H1 (cell line): ENCODE results near the gene NEDD4L. TPM values are rescaled to one million over a fixed set of nuclear protein-coding genes. Genes with fewer than 3 reads are reported as not detected.

Experiments used
- CTCF ChIA-PET: fragments of 300-600 bp; sonication (Branson Sonifier 250); formaldehyde crosslinking; loops from one replicate; lab custom pipeline; 2021; ENCODE audit not compliant: partially characterized antibody; lab: Charles Lee
- POLR2A ChIA-PET: fragments of 300-600 bp; sonication (Branson Sonifier 250); formaldehyde crosslinking; loops from one replicate; lab custom pipeline; 2021; ENCODE audit warnings: inconsistent platforms; ENCODE audit not compliant: partially characterized antibody; lab: Charles Lee
- DNase-seq, 2 experiments: peaks; one replicate each; pipeline versions ENCODE4 v3.0.0 to v3.0.0-alpha.2; 2010 to 2022; ENCODE audit warnings: low spot score in 2 of 2, low read depth in 1 of 2, mixed read lengths in 1 of 2
- FAIRE-seq: peaks from 2 replicates; lab custom pipeline; 2011; peaks lifted over from hg19 to GRCh38; lab: Jason Lieb, UNC
- H2AFZ ChIP-seq: 2 replicates; pipeline ENCODE4 v1.8.1; 2012; ENCODE audit warnings: low read length, inconsistent platforms
- H2AK5ac ChIP-seq: 2 replicates; pipeline ENCODE4 v1.6.1; 2013; ENCODE audit warnings: low read depth, low read length
- H2BK120ac ChIP-seq: replicated peaks from 2 replicates; pipeline ENCODE3; 2013; ENCODE audit warnings: low read depth, low read length, inconsistent platforms
- H2BK12ac ChIP-seq: 2 replicates; pipeline ENCODE4 v1.6.1; 2013; ENCODE audit warnings: low read depth, low read length
- H2BK15ac ChIP-seq: 2 replicates; pipeline ENCODE4 v1.6.1; 2013; ENCODE audit warnings: low read length
- H2BK20ac ChIP-seq: 2 replicates; pipeline ENCODE4 v1.6.1; 2013; ENCODE audit warnings: low read length
- H2BK5ac ChIP-seq: 2 replicates; pipeline ENCODE4 v1.6.1; 2013; ENCODE audit warnings: low read depth, low read length
- H3K14ac ChIP-seq: 2 replicates; pipeline ENCODE4 v1.6.1; 2013; ENCODE audit warnings: inconsistent platforms; ENCODE audit not compliant: insufficient read length
- H3K18ac ChIP-seq: 2 replicates; pipeline ENCODE4 v1.6.1; 2013; ENCODE audit warnings: low read length; ENCODE audit errors: extremely low read depth
- H3K23ac ChIP-seq: 2 replicates; pipeline ENCODE4 v1.6.1; 2013; ENCODE audit warnings: inconsistent platforms; ENCODE audit not compliant: insufficient read length
- H3K23me2 ChIP-seq: 2 replicates; pipeline ENCODE4 v1.6.1; 2013; ENCODE audit warnings: low read depth, low read length
- H3K27ac ChIP-seq: 2 replicates; pipeline ENCODE4 v1.6.1; 2011; ENCODE audit warnings: low read depth, low read length, inconsistent platforms
- H3K27me3 ChIP-seq, 4 experiments: replicated peaks in 1 of 4; 1 replicate in 1 of 4; 2 replicates in 3 of 4; pipeline versions ENCODE4 v1.6.1 to v1.8.1; 2011 to 2013; ENCODE audit warnings: low read length in 3 of 4, mild to moderate bottlenecking in 3 of 4, inconsistent platforms in 2 of 4, mixed read lengths in 2 of 4, moderate library complexity in 1 of 4; ENCODE audit not compliant: control insufficient read depth in 3 of 4, insufficient read depth in 3 of 4; ENCODE audit errors: extremely low read depth in 1 of 4
- H3K36me3 ChIP-seq, 4 experiments: 2 replicates each; pipeline versions ENCODE4 v1.6.1 to v1.8.1; 2011 to 2013; ENCODE audit warnings: mild to moderate bottlenecking in 4 of 4, low read length in 3 of 4, moderate library complexity in 2 of 4, control low read depth in 1 of 4, inconsistent platforms in 1 of 4; ENCODE audit not compliant: insufficient read depth in 4 of 4, control insufficient read depth in 2 of 4
- H3K4ac ChIP-seq: replicated peaks from 2 replicates; pipeline ENCODE3; 2013; ENCODE audit warnings: low read length, low read depth, mixed read lengths, inconsistent platforms; ENCODE audit not compliant: insufficient read length
- H3K4me1 ChIP-seq, 4 experiments: replicated peaks in 1 of 4; 1 replicate in 1 of 4; 2 replicates in 3 of 4; pipeline versions ENCODE4 v1.6.1 to v1.8.1; 2011 to 2013; ENCODE audit warnings: low read length in 3 of 4, inconsistent platforms in 2 of 4, mixed read lengths in 1 of 4; ENCODE audit not compliant: insufficient read depth in 4 of 4, control insufficient read depth in 3 of 4
- H3K4me2 ChIP-seq, 2 experiments: 2 replicates each; pipeline versions ENCODE4 v1.6.1 to v1.8.1; 2011 to 2013; ENCODE audit warnings: low read depth in 2 of 2, low read length in 2 of 2, control low read depth in 1 of 2, inconsistent platforms in 1 of 2, mild to moderate bottlenecking in 1 of 2; ENCODE audit not compliant: insufficient read depth in 1 of 2
- H3K4me3 ChIP-seq, 4 experiments: fragments of 200-600, 300-600 bp in 1 of 4; sonication (generic), shearing (Covaris generic), sonication (Bioruptor Twin) in 1 of 4; 2 replicates each; pipeline versions ENCODE4 v1.5.1 to v1.8.1; 2011 to 2016; ENCODE audit warnings: low read length in 4 of 4, low read depth in 3 of 4, control low read depth in 2 of 4, inconsistent platforms in 2 of 4, mild to moderate bottlenecking in 2 of 4, mixed read lengths in 1 of 4, moderate library complexity in 1 of 4; ENCODE audit not compliant: insufficient read depth in 2 of 4; ENCODE audit errors: extremely low read depth in 1 of 4
- H3K56ac ChIP-seq: replicated peaks from 2 replicates; pipeline ENCODE3; 2013; ENCODE audit warnings: low read depth, mild to moderate bottlenecking, mixed read lengths, low read length, inconsistent platforms; ENCODE audit not compliant: insufficient read length
- H3K79me1 ChIP-seq: 2 replicates; pipeline ENCODE4 v1.6.1; 2013; ENCODE audit warnings: low read depth, low read length, control low read depth
- H3K79me2 ChIP-seq, 2 experiments: 2 replicates each; pipeline versions ENCODE4 v1.6.1 to v1.8.1; 2012 to 2013; ENCODE audit warnings: low read length in 2 of 2, mild to moderate bottlenecking in 2 of 2, inconsistent platforms in 1 of 2; ENCODE audit not compliant: insufficient read depth in 2 of 2, control insufficient read depth in 1 of 2
- H3K9ac ChIP-seq, 4 experiments: replicated peaks in 1 of 4; 1 replicate in 1 of 4; 2 replicates in 3 of 4; pipeline versions ENCODE4 v1.6.1 to v1.8.1; 2011 to 2013; ENCODE audit warnings: low read depth in 3 of 4, low read length in 3 of 4, control low read depth in 2 of 4, mild to moderate bottlenecking in 2 of 4, moderate library complexity in 2 of 4, inconsistent platforms in 1 of 4; ENCODE audit errors: extremely low read depth in 1 of 4
- H3K9me3 ChIP-seq, 2 experiments: 2 replicates each; pipeline versions ENCODE4 v1.6.1 to v1.8.1; 2012 to 2013; ENCODE audit warnings: mild to moderate bottlenecking in 2 of 2, moderate library complexity in 2 of 2, control low read depth in 1 of 2, inconsistent platforms in 1 of 2, low read depth in 1 of 2, low read length in 1 of 2, mixed read lengths in 1 of 2; ENCODE audit not compliant: insufficient read depth in 2 of 2
- H4K20me1 ChIP-seq, 2 experiments: replicated peaks in 1 of 2; 2 replicates each; pipeline versions ENCODE3 to v1.8.1; 2011 to 2013; ENCODE audit warnings: inconsistent platforms in 2 of 2, low read length in 2 of 2, mild to moderate bottlenecking in 1 of 2; ENCODE audit not compliant: insufficient read depth in 2 of 2, control insufficient read depth in 1 of 2
- H4K5ac ChIP-seq: 2 replicates; pipeline ENCODE4 v1.6.1; 2013; ENCODE audit warnings: low read length, low read depth, mixed read lengths, inconsistent platforms; ENCODE audit not compliant: insufficient read length
- H4K8ac ChIP-seq: 2 replicates; pipeline ENCODE4 v1.8.0; 2013; ENCODE audit warnings: mild to moderate bottlenecking, moderate library complexity, low read length, inconsistent platforms; ENCODE audit not compliant: insufficient read depth; ENCODE audit errors: extremely low read depth
- H4K91ac ChIP-seq: replicated peaks from 2 replicates; pipeline ENCODE3; 2013; ENCODE audit warnings: low read length, mixed read lengths, inconsistent platforms; ENCODE audit not compliant: insufficient read length
- BRCA1 ChIP-seq: IDR thresholded peaks from 2 replicates; pipeline ENCODE4 v1.6.1; 2012; ENCODE audit warnings: low read depth, low read length, improper control_type of control experiment
- CBX8 ChIP-seq: fragments of 300-800, 300-1000 bp; sonication (generic); IDR thresholded peaks from 2 replicates; pipeline ENCODE4 v1.7.1; 2016; ENCODE audit warnings: low read depth, low read length, borderline replicate concordance
- EP300 ChIP-seq, 2 experiments: IDR thresholded peaks; 1 replicate in 1 of 2; 2 replicates in 1 of 2; pipeline ENCODE4 v1.6.1; 2011 to 2012; ENCODE audit warnings: low read depth in 2 of 2, low read length in 2 of 2, mild to moderate bottlenecking in 2 of 2, borderline replicate concordance in 1 of 2, inconsistent platforms in 1 of 2, moderate library complexity in 1 of 2
- KDM5A ChIP-seq: fragments of 200-600 bp; IDR thresholded peaks from 2 replicates; pipeline ENCODE4 v1.7.1; 2012; ENCODE audit warnings: mild to moderate bottlenecking, low read length, inconsistent platforms, mixed read lengths
- PHF8 ChIP-seq: fragments of 200-600 bp; sonication (generic); conservative IDR thresholded peaks from 2 replicates; pipeline ENCODE4 v1.7.1; 2012; ENCODE audit warnings: low read depth, mild to moderate bottlenecking, inconsistent platforms, low read length, moderate library complexity
- RBBP5 ChIP-seq: IDR thresholded peaks from 2 replicates; pipeline ENCODE4 v1.7.1; 2012; ENCODE audit warnings: low read depth, mild to moderate bottlenecking, inconsistent platforms, low read length, moderate library complexity, borderline replicate concordance
- RNF2 ChIP-seq: fragments of 200-900, 300-1000 bp; sonication (generic); IDR thresholded peaks from 2 replicates; pipeline ENCODE4 v1.7.1; 2016; ENCODE audit warnings: borderline replicate concordance, low read depth, mild to moderate bottlenecking, antibody characterized with exemption, low read length; ENCODE audit not compliant: poor library complexity, severe bottlenecking; ENCODE audit errors: missing control alignments
- SIN3A ChIP-seq, 2 experiments: IDR thresholded peaks in 1 of 2; conservative IDR thresholded peaks in 1 of 2; 2 replicates each; pipeline ENCODE4 v1.6.1; 2011 to 2012; ENCODE audit warnings: low read length in 2 of 2, improper control_type of control experiment in 1 of 2, low read depth in 1 of 2, mild to moderate bottlenecking in 1 of 2
- SP2 ChIP-seq: IDR thresholded peaks from 2 replicates; pipeline ENCODE4 v1.6.1; 2012; ENCODE audit warnings: mild to moderate bottlenecking, low read length, inconsistent platforms
- YY1 ChIP-seq: IDR thresholded peaks from 2 replicates; pipeline ENCODE4 v1.6.1; 2011; ENCODE audit warnings: low read depth, mild to moderate bottlenecking, low read length
- WGBS, 2 experiments: shearing (Covaris generic) in 1 of 2; methylation state at CpG; one replicate each; pipeline versions ENCODE4 v1.1.6 to v1.1.7; 2013 to 2015; ENCODE audit warnings: low lambda C conversion rate in 2 of 2, mixed read lengths in 2 of 2, inconsistent platforms in 1 of 2, low coverage in 1 of 2, missing lambda C conversion rate in 1 of 2; ENCODE audit not compliant: insufficient replicate concordance in 2 of 2, insufficient coverage in 1 of 2, insufficient read length in 1 of 2; ENCODE audit errors: extremely low coverage in 1 of 2, missing lambda C conversion rate in 1 of 2; 5-methylcytosine and 5-hydroxymethylcytosine counted together
- polyA plus RNA-seq, 7 experiments: library from polyadenylated mRNA; depleted of rRNA in 3 of 7; stranded (reverse) in 5 of 7; unstranded in 2 of 7; fragments of >200 nt in 5 of 7; fragments of 200-250 nt in 2 of 7; gene quantifications; 1 replicate in 5 of 7; 2 replicates in 1 of 7; 4 replicates in 1 of 7; pipeline versions ENCODE4 v1.2.1 to v1.2.3, GENCODE V29; 2011 to 2013; ENCODE audit warnings: missing spikeins in 2 of 7, mixed read lengths in 2 of 7
- total RNA-seq: library from RNA; stranded (reverse); fragmentation: NEBNext Ultra II Directional; extraction: Animal tissue kit (Norgen Biotek cat#: 25700); gene quantifications from 2 replicates; pipeline ENCODE4 v1.2.1, GENCODE V29; 2021
- TF ChIP-seq, protein P1 (sequence below): IDR thresholded peaks from 2 replicates; pipeline ENCODE4 v1.6.1; 2012; ENCODE audit warnings: inconsistent platforms

NEDD4L gene
- total and polyA plus RNA-seq, 2 of the 8 experiments (the other 6 are each of a cell fraction or from before 2014, with no cell fraction given): 37.3 to 69.8 TPM

DNA sequence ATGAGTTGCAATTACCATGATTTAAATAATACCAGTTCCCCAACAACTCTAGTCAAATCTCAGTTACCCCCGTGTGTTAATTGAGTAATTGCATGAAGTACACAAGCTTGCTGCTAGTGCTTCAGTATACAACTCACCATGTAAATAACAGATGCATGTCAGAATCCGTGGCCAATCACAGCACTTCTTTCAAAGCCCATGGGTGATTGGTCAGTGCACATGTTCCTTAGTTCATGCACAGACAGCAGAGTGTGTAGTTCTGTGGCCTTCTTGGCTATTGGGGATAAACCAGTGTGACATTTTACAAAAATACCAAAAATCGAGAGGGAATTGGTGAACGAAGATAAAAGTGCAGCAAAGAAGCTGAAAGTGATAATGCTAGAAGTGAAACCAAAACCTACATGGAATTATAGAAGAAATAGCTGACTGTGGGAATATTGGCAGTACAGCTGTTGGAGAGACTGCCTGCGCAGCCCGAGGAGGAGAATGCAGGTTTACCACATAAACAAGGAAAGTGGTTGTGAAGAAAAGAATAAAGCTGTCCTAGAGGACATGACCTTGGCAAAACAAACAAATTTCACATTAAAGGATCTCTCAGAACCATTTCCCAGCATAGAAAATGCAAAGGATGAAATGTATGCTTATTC, 59.4 kb downstream of the NEDD4L start:
- Histone ChIP-seq H4K8ac (no peak overlapping the region), H3K79me1 (peaks cover 9% of the 10 kb centered on the region), H3K23me2 (no peaks in the 10 kb centered on the region), H3K18ac (no peak overlapping the region), H3K4me2 (no peak overlapping the region), H3K36me3 (no peaks in the 10 kb centered on the region), H4K91ac (no peak overlapping the region), H3K23ac (no peak overlapping the region), H3K27ac (no peak overlapping the region), H2AK5ac (no peak overlapping the region), H2BK120ac (no peak overlapping the region), H4K5ac (no peak overlapping the region), H3K56ac (no peak overlapping the region), H3K9ac (no peak overlapping the region; a peak in 1 of 7 replicates), H2AFZ (no peak overlapping the region), H3K9me3 (no peaks in the 10 kb centered on the region), H3K4ac (no peak overlapping the region), H3K27me3 (no peaks in the 10 kb centered on the region), H2BK5ac (no peak overlapping the region), H3K14ac (no peak overlapping the region), H2BK15ac (no peak overlapping the region), H3K79me2 (peaks cover 0 to 75% of the 10 kb centered on the region in 2 experiments; a peak in 2 of 4 replicates), H3K4me1 (peaks cover 3 to 33% (median 19%) of the 10 kb centered on the region in 4 experiments), H2BK20ac (no peak overlapping the region), H2BK12ac (no peak overlapping the region), H4K20me1 (no peaks in the 10 kb centered on the region), H3K4me3 (no peak overlapping the region)
- no peak for DNase-seq
- WGBS, 2 experiments: 88% methylated on average over 6 of the region's 6 CpGs; no CpG with 5 or more reads in 1 of the 2 experiments
- CTCF ChIA-PET: interaction anchor here (0.6 kb wide), 1 partner anchor 1290 kb away, joined by 3 read pairs; no protein-coding TSS in a partner anchor
- FAIRE-seq: no peak
- POLR2A ChIA-PET: no interaction called here
- TF ChIP-seq BRCA1 (no peak), PHF8 (no peak), CBX8 (no peak), SIN3A (conservative IDR thresholded peaks at IDR 0.05 in 1 of 2, IDR thresholded peaks at IDR 0.05 in 1 of 2; ENCODE audit: low read depth in 1 of 2, low read length in 2 of 2) (no peak), YY1 (no peak), RNF2 (no peak), RBBP5 (no peak), EP300 (IDR thresholded peaks at IDR 0.05; ENCODE audit: borderline replicate concordance in 1 of 2, low read depth in 2 of 2, low read length in 2 of 2) (no peak), SP2 (no peak), KDM5A (no peak)
- TF ChIP-seq, protein P1, sequence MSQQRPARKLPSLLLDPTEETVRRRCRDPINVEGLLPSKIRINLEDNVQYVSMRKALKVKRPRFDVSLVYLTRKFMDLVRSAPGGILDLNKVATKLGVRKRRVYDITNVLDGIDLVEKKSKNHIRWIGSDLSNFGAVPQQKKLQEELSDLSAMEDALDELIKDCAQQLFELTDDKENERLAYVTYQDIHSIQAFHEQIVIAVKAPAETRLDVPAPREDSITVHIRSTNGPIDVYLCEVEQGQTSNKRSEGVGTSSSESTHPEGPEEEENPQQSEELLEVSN: no peak
